Measurements from ENCODE around the gene RNF187. TPM values are rescaled to one million over a fixed set of nuclear protein-coding genes. Genes with fewer than 3 reads are reported as not detected.

RNF187 gene
- total RNA-seq, 1 donor from 2014 or later = 201 TPM

- peaks cover 15% of the 10 kb centered on the region for H3K4me1 Mint-ChIP-seq (ENCODE audit: low read depth, unreplicated experiment)
- no peak overlapping the region for H3K4me3 Mint-ChIP-seq (ENCODE audit: unreplicated experiment)
- H3K9me3 Mint-ChIP-seq (ENCODE audit: unreplicated experiment) = peaks cover 8% of the 10 kb centered on the region
- H3K36me3 Mint-ChIP-seq (ENCODE audit: unreplicated experiment) = no peaks in the 10 kb centered on the region
- H3K27ac Mint-ChIP-seq (ENCODE audit: unreplicated experiment) = no peak overlapping the region
- no peak for DNase-seq
- H3K27me3 Mint-ChIP-seq (ENCODE audit: unreplicated experiment) = peaks cover 14% of the 10 kb centered on the region
- TF ChIP-seq CTCF (IDR thresholded peaks at IDR 0.05; ENCODE audit: partially characterized antibody, unreplicated experiment) = no peak
Measured at GRCh38 chr1:228483789-228484188, 3.4 kb upstream of the RNF187 start.

- TF ChIP-seq CTCF (IDR thresholded peaks at IDR 0.05; ENCODE audit: partially characterized antibody, unreplicated experiment) = no peak
- peaks cover 5% of the 10 kb centered on the region for H3K27me3 Mint-ChIP-seq (ENCODE audit: unreplicated experiment)
- peaks cover 9% of the 10 kb centered on the region for H3K9me3 Mint-ChIP-seq (ENCODE audit: unreplicated experiment)
- DNase-seq = peak; percentile 67
- H3K4me1 Mint-ChIP-seq (ENCODE audit: low read depth, unreplicated experiment) = peaks cover 10% of the 10 kb centered on the region
- H3K27ac Mint-ChIP-seq (ENCODE audit: unreplicated experiment) = peak overlapping the region; percentile 99
- peaks cover 5% of the 10 kb centered on the region for H3K36me3 Mint-ChIP-seq (ENCODE audit: unreplicated experiment)
- H3K4me3 Mint-ChIP-seq (ENCODE audit: unreplicated experiment) = peak overlapping the region; percentile 95
Measured at GRCh38 chr1:228486596-228487335, 416 bp upstream of the RNF187 start.

DNA sequence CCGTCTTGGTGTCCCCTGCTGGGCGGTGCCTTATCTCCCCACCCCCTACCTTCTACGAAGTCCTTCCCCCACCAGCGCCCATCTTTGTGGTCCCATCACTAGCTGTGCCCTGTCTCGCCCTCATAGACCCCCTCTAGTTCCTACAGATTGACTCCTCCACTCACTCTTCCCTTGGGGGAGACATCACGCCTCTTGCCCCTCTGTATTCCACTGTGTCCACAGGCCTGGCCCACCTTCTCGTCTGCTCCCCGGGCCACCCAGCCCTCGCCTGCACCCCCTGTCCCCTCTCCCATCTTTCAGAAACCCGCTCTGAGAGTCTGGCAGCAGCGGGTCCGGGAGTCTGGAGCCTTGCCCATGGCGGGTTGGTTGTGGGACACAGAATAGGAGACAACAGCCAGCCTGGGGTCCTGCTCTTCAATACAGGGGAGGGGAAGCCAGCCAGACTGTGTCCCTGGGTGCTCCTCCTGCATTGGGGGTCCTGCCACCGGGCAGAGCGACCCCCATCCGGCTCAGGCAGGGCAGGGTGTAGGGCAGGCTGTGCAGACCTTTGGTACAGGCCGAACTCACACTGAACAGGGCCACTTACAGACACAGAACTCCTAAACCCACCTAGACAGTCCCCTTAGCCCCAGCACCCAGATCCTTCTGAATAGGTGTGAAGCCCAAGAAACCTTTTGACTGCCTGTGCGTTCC, 1.1 kb downstream of the RNF187 start:
- TF ChIP-seq CTCF (IDR thresholded peaks at IDR 0.05; ENCODE audit: partially characterized antibody, unreplicated experiment) = no peak
- H3K27ac Mint-ChIP-seq (ENCODE audit: unreplicated experiment) = peak overlapping the region; percentile 94
- H3K4me3 Mint-ChIP-seq (ENCODE audit: unreplicated experiment) = peak overlapping the region; percentile 88
- no peak for DNase-seq
- H3K4me1 Mint-ChIP-seq (ENCODE audit: low read depth, unreplicated experiment) = peaks cover 10% of the 10 kb centered on the region
- H3K27me3 Mint-ChIP-seq (ENCODE audit: unreplicated experiment) = peaks cover 5% of the 10 kb centered on the region
- peaks cover 5% of the 10 kb centered on the region for H3K36me3 Mint-ChIP-seq (ENCODE audit: unreplicated experiment)
- peaks cover 9% of the 10 kb centered on the region for H3K9me3 Mint-ChIP-seq (ENCODE audit: unreplicated experiment)

GRCh38 chr1:228488818-228489674, 1.9 kb downstream of the RNF187 start:
- H3K27ac Mint-ChIP-seq (ENCODE audit: unreplicated experiment) = peak overlapping the region; percentile 95
- peaks cover 12% of the 10 kb centered on the region for H3K4me1 Mint-ChIP-seq (ENCODE audit: low read depth, unreplicated experiment)

More at GRCh38 chr1:228488818-228489674, 1.9 kb downstream of the RNF187 start:
- DNase-seq = no peak
- H3K9me3 Mint-ChIP-seq (ENCODE audit: unreplicated experiment) = peaks cover 11% of the 10 kb centered on the region
- TF ChIP-seq CTCF (IDR thresholded peaks at IDR 0.05; ENCODE audit: partially characterized antibody, unreplicated experiment) = no peak
- H3K4me3 Mint-ChIP-seq (ENCODE audit: unreplicated experiment) = peak overlapping the region; percentile 88
- H3K27me3 Mint-ChIP-seq (ENCODE audit: unreplicated experiment) = peaks cover 5% of the 10 kb centered on the region
- peaks cover 5% of the 10 kb centered on the region for H3K36me3 Mint-ChIP-seq (ENCODE audit: unreplicated experiment)
